Transverse colon (tissue), 4 donors: ENCODE measurements around the gene SLC36A3.

ENCODE experiments used
- CTCF ChIP-seq, 5 experiments: fragments of 200-600 bp in 3 of 5; fragments of 450-650 bp in 2 of 5; sonication (generic) in 3 of 5; IDR thresholded peaks; 1 replicate in 2 of 5; 2 replicates in 3 of 5; pipeline ENCODE4 v1.5.1; 2016 to 2017; ENCODE audit warnings: antibody characterized with exemption in 5 of 5, inconsistent platforms in 3 of 5, mild to moderate bottlenecking in 2 of 5, moderate library complexity in 1 of 5
- POLR2AphosphoS5 ChIP-seq, 3 donors: sonication (generic); formaldehyde crosslinking; IDR thresholded peaks; one replicate each; pipeline ENCODE4 v1.6.1; 2016; ENCODE audit warnings: antibody characterized with exemption in 3 of 3

GRCh38 chr5:151284392-151284967 lies 19.1 kb downstream of the SLC36A3 start:
- TF ChIP-seq POLR2AphosphoS5 (IDR thresholded peaks at IDR 0.05) = no peak
- no peak for TF ChIP-seq CTCF (IDR thresholded peaks at IDR 0.05)
